ENCODE measurements around the gene ALDH3A1.

Gene ALDH3A1

GRCh38 chr17:19755821-19756510 is 7.9 kb upstream of the ALDH3A1 start:
- DNase-seq (ENCODE audit: low read depth in 1 of 2, low spot score in 1 of 2), result no peak
- no peak for TF ChIP-seq JUND (IDR thresholded peaks at IDR 0.05; ENCODE audit: low read depth)
- in situ Hi-C loops (cut with HindIII; ENCODE audit: low pct_unique_long_range_greater_than_20kb, low sequenced_read_pairs), result no loop called here

GRCh38 chr17:19755392-19755791 is 7.3 kb upstream of the ALDH3A1 start:
- in situ Hi-C loops (cut with HindIII; ENCODE audit: low pct_unique_long_range_greater_than_20kb, low sequenced_read_pairs), result no loop called here
- no peak for DNase-seq (ENCODE audit: low read depth in 1 of 2, low spot score in 1 of 2)
- no peak for TF ChIP-seq JUND (IDR thresholded peaks at IDR 0.05; ENCODE audit: low read depth)

- no peak for TF ChIP-seq JUND (IDR thresholded peaks at IDR 0.05; ENCODE audit: low read depth)
- peak; percentile 82 to 84 for DNase-seq (ENCODE audit: low read depth in 1 of 2, low spot score in 1 of 2)
- in situ Hi-C loops (cut with HindIII; ENCODE audit: low pct_unique_long_range_greater_than_20kb, low sequenced_read_pairs), result no loop called here
These were observed 5.8 kb upstream of the ALDH3A1 start for GRCh38 chr17:19753661-19754463.

- TF ChIP-seq JUND (IDR thresholded peaks at IDR 0.05; ENCODE audit: low read depth), result no peak
These were observed 5.0 kb upstream of the ALDH3A1 start for GRCh38 chr17:19753051-19753509.

GRCh38 chr17:19752216-19753050 is 4.3 kb upstream of the ALDH3A1 start:
- TF ChIP-seq JUND (IDR thresholded peaks at IDR 0.05; ENCODE audit: low read depth), result no peak
- no peak for DNase-seq (ENCODE audit: low read depth in 1 of 2, low spot score in 1 of 2)
- in situ Hi-C loops (cut with HindIII; ENCODE audit: low pct_unique_long_range_greater_than_20kb, low sequenced_read_pairs), result no loop called here

More at GRCh38 chr17:19753051-19753509, 5.0 kb upstream of the ALDH3A1 start:
- in situ Hi-C loops (cut with HindIII; ENCODE audit: low pct_unique_long_range_greater_than_20kb, low sequenced_read_pairs), result no loop called here
- peak; percentile 49 to 60 for DNase-seq (ENCODE audit: low read depth in 1 of 2, low spot score in 1 of 2)

GRCh38 chr17:19750835-19751234 is 2.7 kb upstream of the ALDH3A1 start:
- in situ Hi-C loops (cut with HindIII; ENCODE audit: low pct_unique_long_range_greater_than_20kb, low sequenced_read_pairs), result no loop called here
- no peak for TF ChIP-seq JUND (IDR thresholded peaks at IDR 0.05; ENCODE audit: low read depth)
- DNase-seq (ENCODE audit: low read depth in 1 of 2, low spot score in 1 of 2), result no peak

GRCh38 chr17:19750020-19750572 is 2.0 kb upstream of the ALDH3A1 start:
- TF ChIP-seq JUND (IDR thresholded peaks at IDR 0.05; ENCODE audit: low read depth), result no peak
- no peak for DNase-seq (ENCODE audit: low read depth in 1 of 2, low spot score in 1 of 2)
- in situ Hi-C loops (cut with HindIII; ENCODE audit: low pct_unique_long_range_greater_than_20kb, low sequenced_read_pairs), result no loop called here

GRCh38 chr17:19748807-19749193 is 702 bp upstream of the ALDH3A1 start:
- no peak for DNase-seq (ENCODE audit: low read depth in 1 of 2, low spot score in 1 of 2)
- in situ Hi-C loops (cut with HindIII; ENCODE audit: low pct_unique_long_range_greater_than_20kb, low sequenced_read_pairs), result no loop called here
- no peak for TF ChIP-seq JUND (IDR thresholded peaks at IDR 0.05; ENCODE audit: low read depth)

GRCh38 chr17:19747159-19747719 is 859 bp downstream of the ALDH3A1 start:
- no peak for TF ChIP-seq JUND (IDR thresholded peaks at IDR 0.05; ENCODE audit: low read depth)
- no peak for DNase-seq (ENCODE audit: low read depth in 1 of 2, low spot score in 1 of 2)
- in situ Hi-C loops (cut with HindIII; ENCODE audit: low pct_unique_long_range_greater_than_20kb, low sequenced_read_pairs), result no loop called here

GRCh38 chr17:19746517-19746916 is 1.6 kb downstream of the ALDH3A1 start:
- in situ Hi-C loops (cut with HindIII; ENCODE audit: low pct_unique_long_range_greater_than_20kb, low sequenced_read_pairs), result no loop called here
- TF ChIP-seq JUND (IDR thresholded peaks at IDR 0.05; ENCODE audit: low read depth), result no peak
- DNase-seq (ENCODE audit: low read depth in 1 of 2, low spot score in 1 of 2), result no peak

GRCh38 chr17:19744922-19745757 is 3.0 kb downstream of the ALDH3A1 start:
- in situ Hi-C loops (cut with HindIII; ENCODE audit: low pct_unique_long_range_greater_than_20kb, low sequenced_read_pairs), result no loop called here
- no peak for TF ChIP-seq JUND (IDR thresholded peaks at IDR 0.05; ENCODE audit: low read depth)
- DNase-seq (ENCODE audit: low read depth in 1 of 2, low spot score in 1 of 2), result peak; percentile 68 to 78
